Tibial nerve (tissue), 4 donors: ENCODE results near the gene ZCCHC2. TPM values are rescaled to one million over a fixed set of nuclear protein-coding genes. Genes with fewer than 3 reads are reported as not detected.

Source experiments
- DNase-seq, 2 donors: peaks; one replicate each; pipeline ENCODE4 v3.0.0-alpha.2; 2019; ENCODE audit warnings: low spot score in 2 of 2
- H3K27ac ChIP-seq, 4 donors: fragments of 200-600 bp; sonication (generic) in 3 of 4; one replicate each; pipeline ENCODE4 v1.5.1; 2017 to 2019; ENCODE audit warnings: mild to moderate bottlenecking in 1 of 4
- H3K27me3 ChIP-seq, 2 donors: fragments of 200-600 bp; sonication (generic) in 1 of 2; one replicate each; pipeline versions ENCODE4 v1.5.1 to v1.6.0; 2017 to 2019
- H3K36me3 ChIP-seq, 3 donors: fragments of 200-600 bp; sonication (generic); one replicate each; pipeline ENCODE4 v1.5.1; 2018 to 2019
- H3K4me1 ChIP-seq, 4 donors: fragments of 200-600 bp; sonication (generic) in 3 of 4; one replicate each; pipeline ENCODE4 v1.5.1; 2017 to 2019
- H3K4me3 ChIP-seq, 4 donors: fragments of 200-600 bp; sonication (generic) in 3 of 4; one replicate each; pipeline ENCODE4 v1.5.1; 2017 to 2019; ENCODE audit warnings: mild to moderate bottlenecking in 1 of 4, moderate library complexity in 1 of 4
- H3K9me3 ChIP-seq, 4 donors: fragments of 200-600 bp; sonication (generic) in 3 of 4; one replicate each; pipeline ENCODE4 v1.5.1; 2017 to 2019
- CTCF ChIP-seq, 5 experiments: fragments of 200-600 bp in 3 of 5; fragments of 450-650 bp in 2 of 5; sonication (generic) in 3 of 5; IDR thresholded peaks; one replicate each; pipeline ENCODE4 v1.5.1; 2016 to 2019; ENCODE audit warnings: antibody characterized with exemption in 5 of 5, mild to moderate bottlenecking in 3 of 5, moderate library complexity in 2 of 5
- EP300 ChIP-seq, 2 donors: sonication (generic); formaldehyde crosslinking; IDR thresholded peaks; one replicate each; pipeline ENCODE4 v1.6.1; 2017; ENCODE audit warnings: antibody characterized with exemption in 2 of 2, mild to moderate bottlenecking in 1 of 2
- POLR2A ChIP-seq, 2 donors: fragments of 450-650 bp; IDR thresholded peaks; one replicate each; pipeline ENCODE4 v1.6.1; 2017; ENCODE audit warnings: antibody characterized with exemption in 2 of 2, mild to moderate bottlenecking in 2 of 2, moderate library complexity in 2 of 2
- WGBS, 2 donors: methylation state at CpG; one replicate each; pipeline ENCODE4 v1.1.5; 2018; 5-methylcytosine and 5-hydroxymethylcytosine counted together
- total RNA-seq, 4 donors: library from RNA; depleted of rRNA; stranded (reverse); fragments of >200 nt; gene quantifications; one replicate each; pipeline ENCODE4 v1.1.0, GENCODE V29; 2016

Gene ZCCHC2
- total RNA-seq, 4 donors from 2014 or later: 32.4 to 49.4 (median 38.4) TPM

- no peak for TF ChIP-seq POLR2A (IDR thresholded peaks at IDR 0.05)
- TF ChIP-seq EP300 (IDR thresholded peaks at IDR 0.05): no peak
- no peak for TF ChIP-seq CTCF (IDR thresholded peaks at IDR 0.05)
- Histone ChIP-seq H3K36me3 (peaks cover 0 to 17% (median 0%) of the 10 kb centered on the region in 3 donors), H3K4me1 (peaks cover 0 to 28% (median 2%) of the 10 kb centered on the region in 4 donors), H3K27ac (no peak overlapping the region), H3K9me3 (no peaks in the 10 kb centered on the region), H3K4me3 (no peak overlapping the region), H3K27me3 (no peaks in the 10 kb centered on the region)
- WGBS, 2 donors: 95 to 98% methylated on average over 8 of the region's 8 CpGs
- no peak for DNase-seq
Measured at GRCh38 chr18:62537042-62537894, 14.4 kb downstream of the ZCCHC2 start.

- H3K36me3 ChIP-seq: peaks cover 0 to 24% (median 2%) of the 10 kb centered on the region in 3 donors
- no peak for DNase-seq
- WGBS, 2 donors: 90 to 94% methylated on average over 4 of the region's 4 CpGs
- H3K4me1 ChIP-seq: peaks cover 0 to 22% (median 2%) of the 10 kb centered on the region in 4 donors
- H3K9me3 ChIP-seq: no peaks in the 10 kb centered on the region
- TF ChIP-seq POLR2A (IDR thresholded peaks at IDR 0.05): no peak
- TF ChIP-seq EP300 (IDR thresholded peaks at IDR 0.05): no peak
- no peak for TF ChIP-seq CTCF (IDR thresholded peaks at IDR 0.05)
- no peaks in the 10 kb centered on the region for H3K27me3 ChIP-seq
- H3K27ac ChIP-seq: no peak overlapping the region
- no peak overlapping the region for H3K4me3 ChIP-seq
Measured at GRCh38 chr18:62537946-62538345, 15.1 kb downstream of the ZCCHC2 start.

GRCh38 chr18:62538881-62539280, 16.1 kb downstream of the ZCCHC2 start:
- whole genome bisulfite sequencing, 2 donors: 82 to 91% methylated on average over 3 of the region's 3 CpGs

GRCh38 chr18:62539284-62540165, 16.7 kb downstream of the ZCCHC2 start:
- Histone ChIP-seq H3K4me1 (peaks cover 0 to 9% (median 2%) of the 10 kb centered on the region in 4 donors), H3K36me3 (peaks cover 0 to 37% (median 11%) of the 10 kb centered on the region in 3 donors), H3K4me3 (no peak overlapping the region), H3K27ac (no peak overlapping the region), H3K9me3 (no peaks in the 10 kb centered on the region), H3K27me3 (no peaks in the 10 kb centered on the region)
- TF ChIP-seq EP300 (IDR thresholded peaks at IDR 0.05) (no peak), POLR2A (IDR thresholded peaks at IDR 0.05) (no peak), CTCF (IDR thresholded peaks at IDR 0.05) (no peak)
- 91 to 96% methylated on average over 11 of the region's 11 CpGs for WGBS, 2 donors
- DNase-seq: no peak

More at GRCh38 chr18:62538881-62539280, 16.1 kb downstream of the ZCCHC2 start:
- Histone ChIP-seq H3K36me3 (peaks cover 0 to 32% (median 8%) of the 10 kb centered on the region in 3 donors), H3K4me1 (peaks cover 0 to 15% (median 2%) of the 10 kb centered on the region in 4 donors), H3K4me3 (no peak overlapping the region), H3K9me3 (no peaks in the 10 kb centered on the region), H3K27me3 (no peaks in the 10 kb centered on the region), H3K27ac (no peak overlapping the region)
- TF ChIP-seq CTCF (IDR thresholded peaks at IDR 0.05): no peak
- no peak for TF ChIP-seq EP300 (IDR thresholded peaks at IDR 0.05)
- TF ChIP-seq POLR2A (IDR thresholded peaks at IDR 0.05): no peak
- no peak for DNase-seq
